PC-9 (cell line): ENCODE data around the gene CACNG5. TPM values are rescaled to one million over a fixed set of nuclear protein-coding genes. Genes with fewer than 3 reads are reported as not detected.

Experiments
- BruUV-seq: library from RNA; stranded (reverse); fragments of 400-500 nt; replicated peaks from 2 replicates; lab custom pipeline; 2021; lab: Mats Ljungman, UMichigan
- CTCF ChIA-PET: fragments of 300-600 bp; sonication (Branson Sonifier 250); formaldehyde crosslinking; loops from one replicate; lab custom pipeline; 2022; ENCODE audit warnings: antibody characterized with exemption; lab: Charles Lee
- POLR2A ChIA-PET: fragments of 300-600 bp; sonication (Branson Sonifier 250); formaldehyde crosslinking; loops from one replicate; lab custom pipeline; 2022; ENCODE audit warnings: antibody characterized with exemption; ENCODE audit not compliant: unreplicated experiment; lab: Charles Lee
- DNase-seq, 2 experiments: peaks; one replicate each; pipeline versions ENCODE4 v3.0.0 to v3.0.0-alpha.2; 2015 to 2022; ENCODE audit warnings: mixed read lengths in 1 of 2
- H2AFZ ChIP-seq: fragments of 200-600 bp; sonication (generic); 2 replicates; pipeline ENCODE4 v1.8.1; 2017; ENCODE audit warnings: antibody characterized with exemption
- H3F3A ChIP-seq: fragments of 200-600 bp; sonication (generic); 2 replicates; pipeline ENCODE4 v1.8.1; 2017; ENCODE audit warnings: antibody characterized with exemption, mild to moderate bottlenecking, low read depth; ENCODE audit not compliant: insufficient read depth
- H3K27ac ChIP-seq: fragments of 200-600 bp; sonication (generic); 2 replicates; pipeline ENCODE4 v1.6.1; 2016; ENCODE audit warnings: mixed run types
- H3K27me3 ChIP-seq: fragments of 200-600 bp; sonication (generic); 2 replicates; pipeline ENCODE4 v1.6.1; 2016; ENCODE audit warnings: low read depth, mixed run types; ENCODE audit not compliant: insufficient read depth
- H3K36me3 ChIP-seq: fragments of 200-600 bp; sonication (generic); 2 replicates; pipeline ENCODE4 v1.6.1; 2016; ENCODE audit warnings: low read depth, mixed run types
- H3K4me1 ChIP-seq: fragments of 200-600 bp; sonication (generic); replicated peaks from 2 replicates; pipeline ENCODE4 v1.6.1; 2016; ENCODE audit warnings: mixed run types; ENCODE audit not compliant: insufficient read depth
- H3K4me2 ChIP-seq: fragments of 200-600 bp; sonication (generic); 2 replicates; pipeline ENCODE4 v1.6.1; 2017; ENCODE audit warnings: mixed run types
- H3K4me3 ChIP-seq: fragments of 200-600 bp; sonication (generic); 2 replicates; pipeline ENCODE4 v1.6.1; 2016; ENCODE audit warnings: mixed run types
- H3K79me2 ChIP-seq: fragments of 200-600 bp; sonication (generic); 2 replicates; pipeline ENCODE4 v1.6.1; 2017; ENCODE audit warnings: low read depth, mixed run types
- H3K9me2 ChIP-seq: fragments of 200-600 bp; sonication (generic); 2 replicates; pipeline ENCODE4 v1.8.1; 2017; ENCODE audit warnings: mild to moderate bottlenecking; ENCODE audit not compliant: insufficient read depth
- H3K9me3 ChIP-seq: fragments of 200-600 bp; sonication (generic); 2 replicates; pipeline ENCODE4 v1.8.1; 2016; ENCODE audit warnings: low read depth; ENCODE audit not compliant: insufficient read depth
- H4K20me1 ChIP-seq: fragments of 200-600 bp; sonication (generic); 2 replicates; pipeline ENCODE4 v1.8.1; 2017; ENCODE audit not compliant: insufficient read depth
- EZH2 ChIP-seq: fragments of 200-600 bp; sonication (generic); IDR thresholded peaks from 2 replicates; pipeline ENCODE4 v1.8.0; 2017; ENCODE audit warnings: antibody characterized with exemption, low read depth
- intact Hi-C: fragments of 100-400 bp; cut with micrococcal nuclease; formaldehyde crosslinking; loops from one replicate; pipeline ENCODE4 v1.10.0; 2022; ENCODE audit not compliant: unreplicated experiment
- total RNA-seq: library from RNA; stranded (reverse); gene quantifications from 2 replicates; pipeline ENCODE4 v1.2.3, GENCODE V29; 2021
- TF ChIP-seq, protein P1 (sequence below): fragments of 200-600 bp; sonication (generic); conservative IDR thresholded peaks from 2 replicates; pipeline ENCODE4 v1.6.1; 2017; ENCODE audit warnings: mixed run types, antibody characterized with exemption, mild to moderate bottlenecking, moderate library complexity

Gene CACNG5
- total RNA-seq, 1 experiment from 2014 or later = not detected

DNA sequence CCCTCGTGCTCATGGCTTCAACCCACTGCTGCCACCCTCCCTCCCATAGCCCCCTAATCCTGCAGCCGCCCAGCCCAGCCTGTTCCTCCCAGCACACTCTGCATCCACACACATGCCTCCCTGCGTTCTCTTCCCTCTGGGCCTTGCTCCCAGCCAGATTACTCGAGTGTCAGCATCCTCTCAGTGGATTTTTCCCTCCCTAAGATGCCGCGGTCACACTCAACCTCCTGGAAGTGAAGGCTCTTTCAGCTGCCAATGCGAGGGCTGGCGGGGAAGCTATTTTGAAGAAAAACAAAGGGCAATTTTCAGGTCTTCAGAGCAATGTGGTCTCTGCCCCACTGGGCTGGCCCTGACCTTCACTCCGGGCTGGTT is 23.2 kb upstream of the CACNG5 start:
- no peak overlapping the region for H3K4me2 ChIP-seq
- POLR2A ChIA-PET = no interaction called here
- intact Hi-C loops = no loop called here
- no peak for TF ChIP-seq EZH2
- TF ChIP-seq, protein P1, sequence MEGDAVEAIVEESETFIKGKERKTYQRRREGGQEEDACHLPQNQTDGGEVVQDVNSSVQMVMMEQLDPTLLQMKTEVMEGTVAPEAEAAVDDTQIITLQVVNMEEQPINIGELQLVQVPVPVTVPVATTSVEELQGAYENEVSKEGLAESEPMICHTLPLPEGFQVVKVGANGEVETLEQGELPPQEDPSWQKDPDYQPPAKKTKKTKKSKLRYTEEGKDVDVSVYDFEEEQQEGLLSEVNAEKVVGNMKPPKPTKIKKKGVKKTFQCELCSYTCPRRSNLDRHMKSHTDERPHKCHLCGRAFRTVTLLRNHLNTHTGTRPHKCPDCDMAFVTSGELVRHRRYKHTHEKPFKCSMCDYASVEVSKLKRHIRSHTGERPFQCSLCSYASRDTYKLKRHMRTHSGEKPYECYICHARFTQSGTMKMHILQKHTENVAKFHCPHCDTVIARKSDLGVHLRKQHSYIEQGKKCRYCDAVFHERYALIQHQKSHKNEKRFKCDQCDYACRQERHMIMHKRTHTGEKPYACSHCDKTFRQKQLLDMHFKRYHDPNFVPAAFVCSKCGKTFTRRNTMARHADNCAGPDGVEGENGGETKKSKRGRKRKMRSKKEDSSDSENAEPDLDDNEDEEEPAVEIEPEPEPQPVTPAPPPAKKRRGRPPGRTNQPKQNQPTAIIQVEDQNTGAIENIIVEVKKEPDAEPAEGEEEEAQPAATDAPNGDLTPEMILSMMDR = no peak
- H4K20me1 ChIP-seq = no peaks in the 10 kb centered on the region
- peaks cover 42% of the 10 kb centered on the region for H3K27me3 ChIP-seq
- no peak for DNase-seq
- H3K9me3 ChIP-seq = no peaks in the 10 kb centered on the region
- CTCF ChIA-PET = no interaction called here
- H3K27ac ChIP-seq = no peak overlapping the region
- H3K4me3 ChIP-seq = no peak overlapping the region
- no peaks in the 10 kb centered on the region for H3K9me2 ChIP-seq
- no TSS peak for BruUV-seq
- no peaks in the 10 kb centered on the region for H3K36me3 ChIP-seq
- no peaks in the 10 kb centered on the region for H3K79me2 ChIP-seq
- H3F3A ChIP-seq = peaks cover 9% of the 10 kb centered on the region; the same call in 1 of the 2 replicates
- H2AFZ ChIP-seq = no peak overlapping the region
- H3K4me1 ChIP-seq = no peaks in the 10 kb centered on the region

DNA sequence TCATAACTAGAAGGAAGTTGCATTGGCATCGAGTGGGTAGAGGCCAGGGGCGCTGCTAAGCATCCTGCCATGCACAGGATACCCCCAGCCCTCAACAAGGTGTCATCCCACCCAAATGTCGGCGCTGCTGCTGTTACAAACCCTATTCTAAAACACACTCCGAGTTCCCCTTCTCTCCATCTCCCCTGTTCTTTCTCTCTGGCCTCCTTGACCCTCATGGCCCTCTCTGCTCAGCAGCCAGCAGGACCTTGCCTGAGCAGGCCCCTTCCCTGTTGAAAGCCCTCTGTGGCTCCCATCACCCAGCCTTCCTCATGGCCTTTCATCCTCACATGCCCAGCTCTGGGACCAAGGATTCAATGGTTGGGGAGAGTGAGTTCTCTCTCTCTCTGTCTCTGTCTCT is 22.3 kb upstream of the CACNG5 start:
- DNase-seq = no peak
- peaks cover 9% of the 10 kb centered on the region; the same call in 1 of the 2 replicates for H3F3A ChIP-seq
- no peaks in the 10 kb centered on the region for H3K36me3 ChIP-seq
- no peaks in the 10 kb centered on the region for H3K9me2 ChIP-seq
- H3K79me2 ChIP-seq = no peaks in the 10 kb centered on the region
- no peak overlapping the region for H2AFZ ChIP-seq
- no peak overlapping the region for H3K27ac ChIP-seq
- no peak overlapping the region for H3K4me2 ChIP-seq
- intact Hi-C loops = no loop called here
- H3K4me3 ChIP-seq = no peak overlapping the region
- no peaks in the 10 kb centered on the region; the same call in 1 of the 2 replicates for H3K9me3 ChIP-seq
- CTCF ChIA-PET = no interaction called here
- no peaks in the 10 kb centered on the region for H4K20me1 ChIP-seq
- POLR2A ChIA-PET = no interaction called here
- TF ChIP-seq EZH2 = no peak
- TF ChIP-seq, protein P1 = no peak
- no peaks in the 10 kb centered on the region for H3K4me1 ChIP-seq
- H3K27me3 ChIP-seq = peaks cover 50% of the 10 kb centered on the region
- BruUV-seq = no TSS peak

DNA sequence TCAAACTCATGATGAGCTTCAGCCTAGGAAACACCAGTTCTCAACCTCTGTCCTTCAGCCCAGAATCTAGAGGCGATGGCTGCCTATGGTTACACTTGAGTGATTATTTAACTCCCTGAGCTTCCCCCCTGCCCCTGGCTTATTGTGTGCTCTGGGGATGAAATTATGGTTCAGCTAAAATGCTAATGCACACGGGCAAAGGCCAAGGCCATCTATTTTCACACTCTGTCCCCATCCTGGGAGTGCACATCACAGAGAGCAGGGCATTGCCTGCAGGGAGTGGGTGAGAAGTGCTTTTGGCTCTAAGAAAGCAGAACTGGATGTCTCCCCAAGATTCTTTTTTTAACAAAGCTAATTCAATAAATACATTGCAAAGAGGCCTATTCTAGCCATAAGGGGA is 21.6 kb upstream of the CACNG5 start:
- no peaks in the 10 kb centered on the region for H4K20me1 ChIP-seq
- H3K4me3 ChIP-seq = no peak overlapping the region
- no peak overlapping the region for H3K4me2 ChIP-seq
- BruUV-seq = no TSS peak
- H3K36me3 ChIP-seq = no peaks in the 10 kb centered on the region
- H2AFZ ChIP-seq = no peak overlapping the region
- ChIA-PET CTCF (interaction anchor here (0.5 kb wide), 1 partner anchor 82 kb away, joined by 6 read pairs; no protein-coding TSS in a partner anchor), POLR2A (no interaction called here)
- no peaks in the 10 kb centered on the region for H3K4me1 ChIP-seq
- H3K27ac ChIP-seq = no peak overlapping the region
- no peak for TF ChIP-seq EZH2
- TF ChIP-seq, protein P1 = no peak
- H3K9me3 ChIP-seq = peaks cover 6% of the 10 kb centered on the region; the same call in 1 of the 2 replicates
- H3K27me3 ChIP-seq = peaks cover 56% of the 10 kb centered on the region
- DNase-seq = no peak
- intact Hi-C loops = no loop called here
- H3K79me2 ChIP-seq = no peaks in the 10 kb centered on the region
- H3F3A ChIP-seq = peaks cover 9% of the 10 kb centered on the region; the same call in 1 of the 2 replicates
- H3K9me2 ChIP-seq = no peaks in the 10 kb centered on the region
